Measurements from ENCODE around the gene HIRIP3.

HIRIP3 gene

GRCh38 chr16:29994600-29995323 lies 655 bp downstream of the HIRIP3 start:
- Histone ChIP-seq H3K27me3 (ENCODE audit: control insufficient read depth, insufficient read depth, low read length) (no peaks in the 10 kb centered on the region), H3K36me3 (ENCODE audit: insufficient read depth, low read length) (peaks cover 40% of the 10 kb centered on the region), H3K9me3 (replicated peaks; ENCODE audit: low read length) (no peaks in the 10 kb centered on the region), H3K4me1 (ENCODE audit: control insufficient read depth, insufficient read depth, low read length) (peaks cover 20% of the 10 kb centered on the region), H3K4me3 (ENCODE audit: low read length) (peak overlapping the region; percentile 78), H3K9ac (ENCODE audit: low read depth, low read length) (peak overlapping the region; percentile 84), H3K4me2 (ENCODE audit: low read length) (peak overlapping the region; percentile 88)

- H3K9ac ChIP-seq (ENCODE audit: low read depth, low read length), result peak overlapping the region; percentile 84
- no peak overlapping the region for H3K4me3 ChIP-seq (ENCODE audit: low read length)
These were observed 1.4 kb downstream of the HIRIP3 start for GRCh38 chr16:29993903-29994599.

GRCh38 chr16:29993191-29993902 lies 2.1 kb downstream of the HIRIP3 start:
- Histone ChIP-seq H3K9ac (ENCODE audit: low read depth, low read length) (no peak overlapping the region), H3K36me3 (ENCODE audit: insufficient read depth, low read length) (peaks cover 48% of the 10 kb centered on the region), H3K4me3 (ENCODE audit: low read length) (no peak overlapping the region), H3K4me1 (ENCODE audit: control insufficient read depth, insufficient read depth, low read length) (peaks cover 20% of the 10 kb centered on the region), H3K27me3 (ENCODE audit: control insufficient read depth, insufficient read depth, low read length) (no peaks in the 10 kb centered on the region), H3K4me2 (ENCODE audit: low read length) (no peak overlapping the region), H3K9me3 (replicated peaks; ENCODE audit: low read length) (no peaks in the 10 kb centered on the region)

More at GRCh38 chr16:29993903-29994599, 1.4 kb downstream of the HIRIP3 start:
- peak overlapping the region; percentile 88 for H3K4me2 ChIP-seq (ENCODE audit: low read length)
- H3K9me3 ChIP-seq (replicated peaks; ENCODE audit: low read length), result no peaks in the 10 kb centered on the region
- H3K4me1 ChIP-seq (ENCODE audit: control insufficient read depth, insufficient read depth, low read length), result peaks cover 20% of the 10 kb centered on the region
- H3K27me3 ChIP-seq (ENCODE audit: control insufficient read depth, insufficient read depth, low read length), result no peaks in the 10 kb centered on the region
- peaks cover 41% of the 10 kb centered on the region for H3K36me3 ChIP-seq (ENCODE audit: insufficient read depth, low read length)

GRCh38 chr16:29992344-29992967 lies 3.0 kb downstream of the HIRIP3 start:
- H3K4me2 ChIP-seq (ENCODE audit: low read length), result no peak overlapping the region
- peaks cover 20% of the 10 kb centered on the region for H3K4me1 ChIP-seq (ENCODE audit: control insufficient read depth, insufficient read depth, low read length)
- no peaks in the 10 kb centered on the region for H3K9me3 ChIP-seq (replicated peaks; ENCODE audit: low read length)
- no peak overlapping the region for H3K4me3 ChIP-seq (ENCODE audit: low read length)
- H3K36me3 ChIP-seq (ENCODE audit: insufficient read depth, low read length), result peaks cover 53% of the 10 kb centered on the region
- H3K27me3 ChIP-seq (ENCODE audit: control insufficient read depth, insufficient read depth, low read length), result no peaks in the 10 kb centered on the region
- no peak overlapping the region for H3K9ac ChIP-seq (ENCODE audit: low read depth, low read length)

- Histone ChIP-seq H3K4me1 (ENCODE audit: control insufficient read depth, insufficient read depth, low read length) (peaks cover 14% of the 10 kb centered on the region), H3K4me2 (ENCODE audit: low read length) (no peak overlapping the region), H3K9me3 (replicated peaks; ENCODE audit: low read length) (no peaks in the 10 kb centered on the region), H3K9ac (ENCODE audit: low read depth, low read length) (no peak overlapping the region), H3K27me3 (ENCODE audit: control insufficient read depth, insufficient read depth, low read length) (no peaks in the 10 kb centered on the region), H3K4me3 (ENCODE audit: low read length) (no peak overlapping the region), H3K36me3 (ENCODE audit: insufficient read depth, low read length) (peaks cover 62% of the 10 kb centered on the region)
These were observed 3.9 kb downstream of the HIRIP3 start for GRCh38 chr16:29991571-29991904.

GRCh38 chr16:29990883-29991570 lies 4.4 kb downstream of the HIRIP3 start:
- H3K27me3 ChIP-seq (ENCODE audit: control insufficient read depth, insufficient read depth, low read length), result no peaks in the 10 kb centered on the region
- peaks cover 67% of the 10 kb centered on the region for H3K36me3 ChIP-seq (ENCODE audit: insufficient read depth, low read length)
- no peak overlapping the region for H3K9ac ChIP-seq (ENCODE audit: low read depth, low read length)
- no peaks in the 10 kb centered on the region for H3K9me3 ChIP-seq (replicated peaks; ENCODE audit: low read length)
- no peak overlapping the region for H3K4me2 ChIP-seq (ENCODE audit: low read length)
- H3K4me3 ChIP-seq (ENCODE audit: low read length), result no peak overlapping the region
- H3K4me1 ChIP-seq (ENCODE audit: control insufficient read depth, insufficient read depth, low read length), result peaks cover 14% of the 10 kb centered on the region

- Histone ChIP-seq H3K9ac (ENCODE audit: low read depth, low read length) (no peak overlapping the region), H3K36me3 (ENCODE audit: insufficient read depth, low read length) (peaks cover 77% of the 10 kb centered on the region), H3K4me1 (ENCODE audit: control insufficient read depth, insufficient read depth, low read length) (peaks cover 8% of the 10 kb centered on the region), H3K4me3 (ENCODE audit: low read length) (no peak overlapping the region), H3K27me3 (ENCODE audit: control insufficient read depth, insufficient read depth, low read length) (no peaks in the 10 kb centered on the region), H3K9me3 (replicated peaks; ENCODE audit: low read length) (no peaks in the 10 kb centered on the region), H3K4me2 (ENCODE audit: low read length) (no peak overlapping the region)
These were observed 5.4 kb downstream of the HIRIP3 start for GRCh38 chr16:29990034-29990433.

GRCh38 chr16:29989111-29989858 lies 6.1 kb downstream of the HIRIP3 start:
- Histone ChIP-seq H3K9me3 (replicated peaks; ENCODE audit: low read length) (no peaks in the 10 kb centered on the region), H3K4me2 (ENCODE audit: low read length) (no peak overlapping the region), H3K27me3 (ENCODE audit: control insufficient read depth, insufficient read depth, low read length) (no peaks in the 10 kb centered on the region), H3K4me3 (ENCODE audit: low read length) (no peak overlapping the region), H3K36me3 (ENCODE audit: insufficient read depth, low read length) (peaks cover 85% of the 10 kb centered on the region), H3K4me1 (ENCODE audit: control insufficient read depth, insufficient read depth, low read length) (peaks cover under 1% of the 10 kb centered on the region), H3K9ac (ENCODE audit: low read depth, low read length) (no peak overlapping the region)

- H3K36me3 ChIP-seq (ENCODE audit: insufficient read depth, low read length), result peaks cover 90% of the 10 kb centered on the region
- no peaks in the 10 kb centered on the region for H3K27me3 ChIP-seq (ENCODE audit: control insufficient read depth, insufficient read depth, low read length)
- H3K4me1 ChIP-seq (ENCODE audit: control insufficient read depth, insufficient read depth, low read length), result no peaks in the 10 kb centered on the region
- H3K9ac ChIP-seq (ENCODE audit: low read depth, low read length), result no peak overlapping the region
- H3K4me2 ChIP-seq (ENCODE audit: low read length), result no peak overlapping the region
- no peaks in the 10 kb centered on the region for H3K9me3 ChIP-seq (replicated peaks; ENCODE audit: low read length)
- H3K4me3 ChIP-seq (ENCODE audit: low read length), result no peak overlapping the region
These were observed 6.9 kb downstream of the HIRIP3 start for GRCh38 chr16:29988346-29989075.

GRCh38 chr16:29987371-29988085 lies 7.9 kb downstream of the HIRIP3 start:
- Histone ChIP-seq H3K9me3 (replicated peaks; ENCODE audit: low read length) (no peaks in the 10 kb centered on the region), H3K4me3 (ENCODE audit: low read length) (no peak overlapping the region), H3K4me1 (ENCODE audit: control insufficient read depth, insufficient read depth, low read length) (no peaks in the 10 kb centered on the region), H3K4me2 (ENCODE audit: low read length) (no peak overlapping the region), H3K9ac (ENCODE audit: low read depth, low read length) (no peak overlapping the region), H3K36me3 (ENCODE audit: insufficient read depth, low read length) (peaks cover 90% of the 10 kb centered on the region), H3K27me3 (ENCODE audit: control insufficient read depth, insufficient read depth, low read length) (no peaks in the 10 kb centered on the region)

All from skeletal muscle satellite cell (primary cell).